ENCODE measurements around the gene NKX2-3. TPM values are rescaled to one million over a fixed set of nuclear protein-coding genes. Genes with fewer than 3 reads are reported as not detected.
A peak's percentile ranks its signal among the peaks of the same experiment; 100 is the strongest.

NKX2-3 gene
- total RNA-seq, 1 donor from 2014 or later: not detected

DNA sequence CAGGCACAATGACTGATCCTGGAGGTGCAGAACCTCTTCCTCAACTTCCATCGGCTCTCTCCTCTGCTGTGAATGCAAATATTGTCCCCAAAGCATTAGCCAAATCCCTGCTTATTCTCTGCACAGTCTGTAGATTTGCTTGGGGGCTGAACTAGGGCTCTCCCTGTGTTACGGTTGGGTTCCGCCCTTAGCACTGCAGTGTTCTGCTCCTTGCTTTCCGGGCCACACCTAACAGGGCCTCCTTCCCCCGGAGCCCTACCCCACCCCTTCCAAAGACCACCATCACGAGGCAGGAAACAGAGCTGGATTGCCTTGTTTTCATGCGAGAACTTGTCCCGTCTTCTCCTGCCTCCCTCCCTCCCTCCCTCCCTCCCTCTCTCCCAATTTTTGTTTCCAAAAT, 50.9 kb downstream of the NKX2-3 start:
- no peak overlapping the region for H3K27ac Mint-ChIP-seq
- peaks cover 15% of the 10 kb centered on the region for H3K27me3 Mint-ChIP-seq (ENCODE audit: insufficient read depth, low read depth)
- no peak overlapping the region for H3K27ac ChIP-seq
- no peaks in the 10 kb centered on the region for H3F3A ChIP-seq (ENCODE audit: low read depth)
- TF ChIP-seq, protein P1, sequence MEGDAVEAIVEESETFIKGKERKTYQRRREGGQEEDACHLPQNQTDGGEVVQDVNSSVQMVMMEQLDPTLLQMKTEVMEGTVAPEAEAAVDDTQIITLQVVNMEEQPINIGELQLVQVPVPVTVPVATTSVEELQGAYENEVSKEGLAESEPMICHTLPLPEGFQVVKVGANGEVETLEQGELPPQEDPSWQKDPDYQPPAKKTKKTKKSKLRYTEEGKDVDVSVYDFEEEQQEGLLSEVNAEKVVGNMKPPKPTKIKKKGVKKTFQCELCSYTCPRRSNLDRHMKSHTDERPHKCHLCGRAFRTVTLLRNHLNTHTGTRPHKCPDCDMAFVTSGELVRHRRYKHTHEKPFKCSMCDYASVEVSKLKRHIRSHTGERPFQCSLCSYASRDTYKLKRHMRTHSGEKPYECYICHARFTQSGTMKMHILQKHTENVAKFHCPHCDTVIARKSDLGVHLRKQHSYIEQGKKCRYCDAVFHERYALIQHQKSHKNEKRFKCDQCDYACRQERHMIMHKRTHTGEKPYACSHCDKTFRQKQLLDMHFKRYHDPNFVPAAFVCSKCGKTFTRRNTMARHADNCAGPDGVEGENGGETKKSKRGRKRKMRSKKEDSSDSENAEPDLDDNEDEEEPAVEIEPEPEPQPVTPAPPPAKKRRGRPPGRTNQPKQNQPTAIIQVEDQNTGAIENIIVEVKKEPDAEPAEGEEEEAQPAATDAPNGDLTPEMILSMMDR (IDR thresholded peaks at IDR 0.05): no peak
- TF ChIP-seq EZH2 (IDR thresholded peaks at IDR 0.05): no peak
- TF ChIP-seq EZH2phosphoT487 (IDR thresholded peaks at IDR 0.05): no peak
- DNase-seq (ENCODE audit: low spot score): no peak
- no peaks in the 10 kb centered on the region for H3K9me3 ChIP-seq (ENCODE audit: low read depth)
- H3K4me1 Mint-ChIP-seq: peaks cover 6% of the 10 kb centered on the region
- H3K4me2 ChIP-seq: no peak overlapping the region
- H3K79me2 ChIP-seq (ENCODE audit: low read depth): no peaks in the 10 kb centered on the region
- no peaks in the 10 kb centered on the region for H3K36me3 Mint-ChIP-seq
- H3K4me3 Mint-ChIP-seq: no peak overlapping the region
- H3K27me3 ChIP-seq: no peaks in the 10 kb centered on the region
- no peak overlapping the region for H3K4me3 ChIP-seq
- H2AFZ ChIP-seq (replicated peaks): peak overlapping the region; percentile 13
- H3K4me1 ChIP-seq: peaks cover 5% of the 10 kb centered on the region
- no peak overlapping the region for H3K9ac ChIP-seq
- no peaks in the 10 kb centered on the region for H3K36me3 ChIP-seq
- no peaks in the 10 kb centered on the region for H4K20me1 ChIP-seq (ENCODE audit: low read depth)
- H3K9me3 Mint-ChIP-seq: no peaks in the 10 kb centered on the region

Other genes starting within 250 kb of the NKX2-3 start
- 0.56 and 1.1 TPM in 2 replicates for gene CNNM1, start 203.6 kb upstream of the NKX2-3 start, total RNA-seq (ENCODE audit: low replicate concordance)
- gene GOT1, start 102.3 kb upstream of the NKX2-3 start, total RNA-seq (ENCODE audit: low replicate concordance): 35.7 and 36.1 TPM in 2 replicates
- 12.4 and 15.3 TPM in 2 replicates for gene SLC25A28, start 87.5 kb downstream of the NKX2-3 start, total RNA-seq (ENCODE audit: low replicate concordance)
- gene ENTPD7, start 126.6 kb downstream of the NKX2-3 start, total RNA-seq (ENCODE audit: low replicate concordance): 7.2 and 10.2 TPM in 2 replicates
- 49.8 and 53.5 TPM in 2 replicates for gene COX15, start 199.2 kb downstream of the NKX2-3 start, total RNA-seq (ENCODE audit: low replicate concordance)
- 27.8 and 36.1 TPM in 2 replicates for gene CUTC, start 199.3 kb downstream of the NKX2-3 start, total RNA-seq (ENCODE audit: low replicate concordance)
- gene ABCC2, start 249.7 kb downstream of the NKX2-3 start, total RNA-seq (ENCODE audit: low replicate concordance): 0.25 and 0.26 TPM in 2 replicates